ENCODE measurements around the gene CHRND. TPM values are rescaled to one million over a fixed set of nuclear protein-coding genes. Genes with fewer than 3 reads are reported as not detected.

Gene CHRND
- total and polyA plus RNA-seq, 2 of the 4 experiments (the other 2 are of a cell fraction) = not detected

DNA sequence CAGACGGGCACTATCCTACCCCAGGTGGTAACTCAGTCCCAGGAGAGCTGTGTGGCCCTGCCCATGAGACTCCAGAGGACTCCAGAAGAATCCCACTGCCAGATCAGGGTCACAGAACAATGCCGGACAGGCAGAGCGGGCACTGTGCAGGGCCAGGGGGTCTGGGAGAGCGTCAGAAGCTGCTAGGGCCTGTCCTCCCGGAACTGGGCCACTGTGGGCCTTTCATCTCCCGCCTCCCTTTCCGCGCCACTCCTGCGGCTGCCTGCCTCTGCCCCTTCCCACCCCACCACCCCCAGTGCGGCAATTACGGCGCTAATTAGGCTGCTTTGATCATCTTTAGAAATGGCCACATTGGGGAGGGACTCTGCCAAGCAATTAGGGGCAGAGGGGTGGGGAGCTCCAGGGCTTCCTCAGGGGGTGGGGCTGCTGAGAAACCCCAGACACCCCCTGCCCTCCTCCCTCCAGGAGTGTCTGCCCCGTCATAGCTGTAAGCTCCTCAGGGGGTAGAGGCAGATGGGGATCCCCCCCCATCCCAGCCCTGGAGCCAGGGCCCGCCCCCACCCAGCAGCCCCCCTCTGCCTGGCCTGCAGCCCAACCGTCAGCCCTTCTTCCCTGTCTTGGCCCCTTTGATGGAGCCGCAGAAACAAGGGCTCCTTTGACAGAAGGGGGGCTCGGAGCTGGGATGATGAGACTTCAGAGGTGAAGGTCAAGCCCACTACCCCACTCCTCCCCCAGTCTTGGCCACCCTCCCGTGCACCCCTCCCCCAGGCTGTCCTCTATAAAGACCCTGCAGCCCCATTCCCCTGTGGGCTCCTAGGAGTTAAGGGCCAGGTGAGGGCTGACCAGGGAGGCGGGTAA is 6.2 kb upstream of the CHRND start, which contains the start of gene PRSS56:
Gene PRSS56 (plus strand): TSS at position 808 of the 858 bp plus-strand sequence. CDS start 211 bp downstream, outside the sequence.
- POLR2A ChIA-PET (ENCODE audit: unreplicated experiment) = no interaction called here
- Histone ChIP-seq H4K8ac (ENCODE audit: low read depth in 2 of 2, low read length in 2 of 2) (no peak within 1 kb of the TSS), H2AFZ (replicated peaks; ENCODE audit: low read length, poor library complexity) (no peak within 1 kb of the TSS), H3K36me3 (ENCODE audit: control insufficient read depth, insufficient read depth, low read length) (no peaks in the 10 kb centered on the region), H3K23ac (ENCODE audit: low read depth, low read length) (no peak within 1 kb of the TSS), H4K5ac (ENCODE audit: low read depth, low read length) (no peak within 1 kb of the TSS), H3K4me2 (ENCODE audit: low read depth, low read length) (no peak within 1 kb of the TSS), H3K9me3 (ENCODE audit: control insufficient read depth, insufficient read depth, low read length) (no peaks in the 10 kb centered on the region), H3K27ac (ENCODE audit: insufficient read depth, low read length) (no peak within 1 kb of the TSS), H2AK9ac (replicated peaks; ENCODE audit: low read depth, low read length, poor library complexity) (no peak within 1 kb of the TSS), H2BK120ac (ENCODE audit: low read depth, low read length) (no peak within 1 kb of the TSS), H3K27me3 (ENCODE audit: control insufficient read depth, insufficient read depth, low read length) (peaks cover 72% of the 10 kb centered on the region), H4K20me1 (ENCODE audit: insufficient read depth, low read length) (no peaks in the 10 kb centered on the region), H3K56ac (ENCODE audit: extremely low read depth, insufficient read depth, low read length) (no peak within 1 kb of the TSS), H3K9ac (ENCODE audit: low read depth, low read length) (no peak within 1 kb of the TSS), H3K14ac (replicated peaks; ENCODE audit: low read depth, low read length) (no peak within 1 kb of the TSS), H2AK5ac (ENCODE audit: low read depth, low read length) (no peak within 1 kb of the TSS), H2BK5ac (ENCODE audit: low read depth, low read length, poor library complexity, severe bottlenecking) (no peak within 1 kb of the TSS), H3K9me1 (ENCODE audit: insufficient read depth, low read length) (no peaks in the 10 kb centered on the region), H3K4me1 (ENCODE audit: control insufficient read depth, insufficient read depth, low read length) (no peaks in the 10 kb centered on the region), H3K4me3 (ENCODE audit: insufficient read depth, low read depth, low read length) (no peak within 1 kb of the TSS), H2BK15ac (ENCODE audit: low read depth, low read length) (no peak within 1 kb of the TSS), H2BK20ac (ENCODE audit: low read depth, low read length) (no peak within 1 kb of the TSS), H3K79me1 (ENCODE audit: low read depth in 1 of 2, low read length in 2 of 2) (no peaks in the 10 kb centered on the region), H4K91ac (ENCODE audit: insufficient read depth, low read depth, low read length) (no peak within 1 kb of the TSS), H3K18ac (ENCODE audit: low read depth, low read length) (no peak within 1 kb of the TSS), H3K4ac (ENCODE audit: low read depth, low read length) (no peak within 1 kb of the TSS)
- TF ChIP-seq SMC3 (IDR thresholded peaks at IDR 0.05; ENCODE audit: low read depth, low read length) = no peak
- WGBS, 2 experiments (ENCODE audit: extremely low coverage in 2 of 2, insufficient read length in 1 of 2) = 54% methylated on average over 2 of the region's 19 CpGs; no CpG with 5 or more reads in 1 of the 2 experiments
- DNase-seq = no peak
- ATAC-seq (ENCODE audit: low read depth) = no peak
- CTCF ChIA-PET = no interaction called here
- dilution Hi-C loops (cut with HindIII; ENCODE audit: low sequenced_read_pairs, unreplicated experiment) = no loop called here
- in situ Hi-C loops (cut with MboI; ENCODE audit: low sequenced_read_pairs) = no loop called here
- intact Hi-C loops (cut with micrococcal nuclease) = no loop called here
- BruUV-seq (replicated peaks) = no TSS peak
